ENCODE results near the gene TMIGD3.

The TMIGD3 gene

GRCh38 chr1:111484391-111485026, 18.9 kb downstream of the TMIGD3 start:
- Histone ChIP-seq H3K9me2 (replicated peaks; ENCODE audit: control insufficient read depth, low read length) (no peaks in the 10 kb centered on the region), H4K20me1 (ENCODE audit: control insufficient read depth, insufficient read depth, low read depth, low read length) (no peaks in the 10 kb centered on the region), H3K4me2 (ENCODE audit: low read length) (no peak overlapping the region), H3K27me3 (ENCODE audit: control insufficient read depth, low read length) (no peaks in the 10 kb centered on the region), H3K79me2 (ENCODE audit: control insufficient read depth, low read length) (no peaks in the 10 kb centered on the region), H3K27ac (ENCODE audit: low read depth, low read length) (no peak overlapping the region), H3F3A (ENCODE audit: control insufficient read depth, insufficient read depth) (no peaks in the 10 kb centered on the region), H3K36me3 (ENCODE audit: control insufficient read depth, low read length) (no peaks in the 10 kb centered on the region), H3K9me3 (ENCODE audit: control insufficient read depth, insufficient read depth, low read length) (no peaks in the 10 kb centered on the region), H3K4me1 (ENCODE audit: control insufficient read depth, low read length) (peaks cover 3% of the 10 kb centered on the region; the same call in 1 of the 2 replicates), H3K4me3 (ENCODE audit: low read length) (no peak overlapping the region)
- TF ChIP-seq, protein P1, sequence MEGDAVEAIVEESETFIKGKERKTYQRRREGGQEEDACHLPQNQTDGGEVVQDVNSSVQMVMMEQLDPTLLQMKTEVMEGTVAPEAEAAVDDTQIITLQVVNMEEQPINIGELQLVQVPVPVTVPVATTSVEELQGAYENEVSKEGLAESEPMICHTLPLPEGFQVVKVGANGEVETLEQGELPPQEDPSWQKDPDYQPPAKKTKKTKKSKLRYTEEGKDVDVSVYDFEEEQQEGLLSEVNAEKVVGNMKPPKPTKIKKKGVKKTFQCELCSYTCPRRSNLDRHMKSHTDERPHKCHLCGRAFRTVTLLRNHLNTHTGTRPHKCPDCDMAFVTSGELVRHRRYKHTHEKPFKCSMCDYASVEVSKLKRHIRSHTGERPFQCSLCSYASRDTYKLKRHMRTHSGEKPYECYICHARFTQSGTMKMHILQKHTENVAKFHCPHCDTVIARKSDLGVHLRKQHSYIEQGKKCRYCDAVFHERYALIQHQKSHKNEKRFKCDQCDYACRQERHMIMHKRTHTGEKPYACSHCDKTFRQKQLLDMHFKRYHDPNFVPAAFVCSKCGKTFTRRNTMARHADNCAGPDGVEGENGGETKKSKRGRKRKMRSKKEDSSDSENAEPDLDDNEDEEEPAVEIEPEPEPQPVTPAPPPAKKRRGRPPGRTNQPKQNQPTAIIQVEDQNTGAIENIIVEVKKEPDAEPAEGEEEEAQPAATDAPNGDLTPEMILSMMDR (IDR thresholded peaks at IDR 0.05; ENCODE audit: low read depth, low read length, poor library complexity, severe bottlenecking), result no peak
- no peak for TF ChIP-seq EZH2phosphoT487 (IDR thresholded peaks at IDR 0.05; ENCODE audit: borderline replicate concordance, low read length)

DNA sequence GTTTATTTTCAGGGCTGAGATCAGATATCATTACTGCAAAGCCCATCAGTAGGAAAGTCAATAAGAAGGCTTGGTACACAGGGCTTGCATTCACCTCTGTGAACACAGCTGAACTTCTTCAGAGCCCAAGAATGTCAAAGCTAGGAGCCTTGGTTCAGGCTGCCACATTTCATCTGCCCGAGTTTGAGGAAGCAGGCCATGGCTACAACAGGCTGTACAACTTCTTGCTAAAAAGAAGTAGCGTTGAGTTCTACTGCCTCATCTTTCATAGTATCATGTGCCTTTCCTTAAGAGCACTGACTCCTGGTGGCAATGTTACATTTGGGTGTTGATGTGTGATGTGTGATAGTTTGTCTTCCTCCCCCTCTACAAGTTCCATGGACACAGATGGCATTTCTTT, 19.6 kb downstream of the TMIGD3 start:
- no peaks in the 10 kb centered on the region for H3K36me3 ChIP-seq (ENCODE audit: control insufficient read depth, low read length)
- H3K9me2 ChIP-seq (replicated peaks; ENCODE audit: control insufficient read depth, low read length), result no peaks in the 10 kb centered on the region
- H3K79me2 ChIP-seq (ENCODE audit: control insufficient read depth, low read length), result no peaks in the 10 kb centered on the region
- no peak overlapping the region for H3K27ac ChIP-seq (ENCODE audit: low read depth, low read length)
- TF ChIP-seq, protein P1 (IDR thresholded peaks at IDR 0.05; ENCODE audit: low read depth, low read length, poor library complexity, severe bottlenecking), result no peak
- no peak for TF ChIP-seq EZH2phosphoT487 (IDR thresholded peaks at IDR 0.05; ENCODE audit: borderline replicate concordance, low read length)
- no peak overlapping the region for H3K4me2 ChIP-seq (ENCODE audit: low read length)
- H3K4me3 ChIP-seq (ENCODE audit: low read length), result no peak overlapping the region
- no peaks in the 10 kb centered on the region for H3K9me3 ChIP-seq (ENCODE audit: control insufficient read depth, insufficient read depth, low read length)
- peaks cover 3% of the 10 kb centered on the region; the same call in 1 of the 2 replicates for H3K4me1 ChIP-seq (ENCODE audit: control insufficient read depth, low read length)
- no peaks in the 10 kb centered on the region for H3F3A ChIP-seq (ENCODE audit: control insufficient read depth, insufficient read depth)
- no peaks in the 10 kb centered on the region for H3K27me3 ChIP-seq (ENCODE audit: control insufficient read depth, low read length)
- H4K20me1 ChIP-seq (ENCODE audit: control insufficient read depth, insufficient read depth, low read depth, low read length), result no peaks in the 10 kb centered on the region

DNA sequence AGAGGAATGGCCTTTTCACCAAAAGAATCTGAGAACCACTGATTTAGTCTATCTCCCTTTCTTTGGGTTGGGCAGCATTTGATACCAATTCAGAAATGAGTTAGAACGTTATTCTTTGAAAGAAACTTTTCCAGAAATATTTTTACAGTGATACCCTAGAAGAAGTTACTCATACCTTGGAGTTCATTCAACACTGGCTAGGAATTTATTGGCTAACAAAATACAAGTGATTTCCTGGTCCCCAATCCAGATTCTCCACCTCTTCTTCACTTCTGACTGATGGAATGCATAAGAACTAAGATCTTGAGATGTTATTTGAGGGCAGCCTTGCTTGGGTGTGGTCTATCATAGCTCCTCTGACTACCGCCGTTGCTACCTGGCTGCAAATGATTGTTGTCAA, 20.3 kb downstream of the TMIGD3 start:
- Histone ChIP-seq H3K9me2 (replicated peaks; ENCODE audit: control insufficient read depth, low read length) (no peaks in the 10 kb centered on the region), H3K79me2 (ENCODE audit: control insufficient read depth, low read length) (no peaks in the 10 kb centered on the region), H3K4me2 (ENCODE audit: low read length) (no peak overlapping the region), H3K4me3 (ENCODE audit: low read length) (no peak overlapping the region), H4K20me1 (ENCODE audit: control insufficient read depth, insufficient read depth, low read depth, low read length) (no peaks in the 10 kb centered on the region), H3K4me1 (ENCODE audit: control insufficient read depth, low read length) (peaks cover 3% of the 10 kb centered on the region; the same call in 1 of the 2 replicates), H3K27me3 (ENCODE audit: control insufficient read depth, low read length) (no peaks in the 10 kb centered on the region), H3K36me3 (ENCODE audit: control insufficient read depth, low read length) (no peaks in the 10 kb centered on the region), H3K9me3 (ENCODE audit: control insufficient read depth, insufficient read depth, low read length) (no peaks in the 10 kb centered on the region), H3F3A (ENCODE audit: control insufficient read depth, insufficient read depth) (no peaks in the 10 kb centered on the region), H3K27ac (ENCODE audit: low read depth, low read length) (no peak overlapping the region)
- TF ChIP-seq, protein P1 (IDR thresholded peaks at IDR 0.05; ENCODE audit: low read depth, low read length, poor library complexity, severe bottlenecking), result no peak
- no peak for TF ChIP-seq EZH2phosphoT487 (IDR thresholded peaks at IDR 0.05; ENCODE audit: borderline replicate concordance, low read length)
